Lung (tissue), 12 donors: ENCODE measurements around the gene SMIM14. TPM values are rescaled to one million over a fixed set of nuclear protein-coding genes. Genes with fewer than 3 reads are reported as not detected.
A peak's percentile ranks its signal among the peaks of the same experiment; 100 is the strongest.

Source experiments
- ATAC-seq: fragments of 200-7000 bp; cut with Tn5 transposase; one replicate; pipeline ENCODE4 v1.9.1; 2020; ENCODE audit warnings: moderate number of reproducible peaks; ENCODE audit not compliant: insufficient read depth, low FRiP score
- DNase-seq, 3 donors: peaks; one replicate each; pipeline ENCODE4 v3.0.0-alpha.2; 2013 to 2017
- H3K27ac ChIP-seq, 2 donors: one replicate each; pipeline ENCODE4 v1.5.1; 2013; ENCODE audit warnings: mild to moderate bottlenecking in 2 of 2, moderate library complexity in 2 of 2, control low read depth in 1 of 2, inconsistent platforms in 1 of 2, low read depth in 1 of 2, low read length in 1 of 2
- H3K27me3 ChIP-seq, 3 donors: one replicate each; pipeline ENCODE4 v1.5.1; 2013; ENCODE audit warnings: low read length in 2 of 3; ENCODE audit not compliant: control insufficient read depth in 3 of 3, insufficient read depth in 3 of 3
- H3K36me3 ChIP-seq, 4 donors: one replicate each; pipeline ENCODE4 v1.5.1; 2013; ENCODE audit warnings: low read length in 4 of 4, mild to moderate bottlenecking in 1 of 4, moderate library complexity in 1 of 4; ENCODE audit not compliant: control insufficient read depth in 4 of 4, insufficient read depth in 4 of 4
- H3K4me1 ChIP-seq, 5 donors: one replicate each; pipeline ENCODE4 v1.5.1; 2013; ENCODE audit warnings: low read length in 5 of 5, mild to moderate bottlenecking in 2 of 5, moderate library complexity in 1 of 5; ENCODE audit not compliant: control insufficient read depth in 5 of 5, insufficient read depth in 5 of 5
- H3K4me3 ChIP-seq: one replicate; pipeline ENCODE4 v1.5.1; 2013; ENCODE audit warnings: mild to moderate bottlenecking, control low read depth, moderate library complexity
- H3K9ac ChIP-seq, 2 donors: one replicate each; pipeline ENCODE4 v1.5.1; 2013; ENCODE audit warnings: low read length in 2 of 2, control low read depth in 1 of 2; ENCODE audit not compliant: insufficient read depth in 1 of 2
- H3K9me3 ChIP-seq, 4 donors: one replicate each; pipeline ENCODE4 v1.5.1; 2013; ENCODE audit warnings: low read length in 3 of 4, mild to moderate bottlenecking in 1 of 4, moderate library complexity in 1 of 4; ENCODE audit not compliant: control insufficient read depth in 4 of 4, insufficient read depth in 3 of 4
- CTCF ChIP-seq: IDR thresholded peaks from 2 replicates; pipeline ENCODE4 v1.5.1; 2012; ENCODE audit warnings: mild to moderate bottlenecking; ENCODE audit errors: control extremely low read depth, extremely low read depth
- WGBS, 2 donors: extraction: QIAGEN DNeasy Blood & Tissue Kit; methylation state at CpG; one replicate each; pipeline ENCODE4 v1.1.7; 2013; 5-methylcytosine and 5-hydroxymethylcytosine counted together
- polyA plus RNA-seq, 2 donors: library from polyadenylated mRNA; stranded (reverse); fragments of 200-250 nt; gene quantifications; one replicate each; pipeline ENCODE4 v1.2.1, GENCODE V29; 2013
- total RNA-seq, 2 donors: library from RNA; depleted of rRNA in 1 of 2; stranded (reverse); fragments of >200 nt in 1 of 2; gene quantifications; one replicate each; pipeline ENCODE4 v1.2.1, GENCODE V29; 2014 to 2021
- donor health status: control.
- donor health status: control.
- donor health status: Bipolar disorder and iron deficiency.
- donor health status: healthy.
- donor health status: DM: yes; HTN: yes; CAD: no.

Gene SMIM14
- total and polyA plus RNA-seq, 4 donors, result 23.4 to 52.1 (median 33.7) TPM

- no peak for TF ChIP-seq CTCF
- DNase-seq, result no peak
- no peaks in the 10 kb centered on the region for H3K27me3 ChIP-seq
- peaks cover 0 to 26% (median 4%) of the 10 kb centered on the region in 5 donors for H3K4me1 ChIP-seq
- H3K36me3 ChIP-seq, result peaks cover 0 to 9% (median under 1%) of the 10 kb centered on the region in 4 donors
- ATAC-seq, result no peak
- no peak overlapping the region for H3K4me3 ChIP-seq
- no peak overlapping the region for H3K9ac ChIP-seq
- H3K27ac ChIP-seq, result no peak overlapping the region
- H3K9me3 ChIP-seq, result no peaks in the 10 kb centered on the region
- 84 to 93% methylated on average over 7 of the region's 7 CpGs for WGBS, 2 donors
Measured at GRCh38 chr4:39524161-39524957, 114.3 kb downstream of the SMIM14 start.

- no peak overlapping the region for H3K27ac ChIP-seq
- H3K4me1 ChIP-seq, result peaks cover 0 to 22% (median 0%) of the 10 kb centered on the region in 5 donors
- 65 to 92% methylated on average over 2 of the region's 2 CpGs for WGBS, 2 donors
- ATAC-seq, result no peak
- no peaks in the 10 kb centered on the region for H3K27me3 ChIP-seq
- peaks cover 0 to 23% (median 3%) of the 10 kb centered on the region in 4 donors for H3K36me3 ChIP-seq
- H3K9me3 ChIP-seq, result no peaks in the 10 kb centered on the region
- H3K4me3 ChIP-seq, result no peak overlapping the region
- no peak for DNase-seq
- no peak for TF ChIP-seq CTCF
- peak overlapping the region in 1 of 2 donors; percentile 32 for H3K9ac ChIP-seq
Measured at GRCh38 chr4:39522068-39522467, 116.6 kb downstream of the SMIM14 start.

GRCh38 chr4:39521253-39521919, 117.3 kb downstream of the SMIM14 start:
- TF ChIP-seq CTCF, result no peak
- Histone ChIP-seq H3K27ac (no peak overlapping the region), H3K4me1 (peaks cover 0 to 22% (median 0%) of the 10 kb centered on the region in 5 donors), H3K4me3 (no peak overlapping the region), H3K9ac (peak overlapping the region in 1 of 2 donors; percentile 32), H3K36me3 (peaks cover 0 to 23% (median 3%) of the 10 kb centered on the region in 4 donors), H3K9me3 (no peaks in the 10 kb centered on the region), H3K27me3 (no peaks in the 10 kb centered on the region)
- peak in 2 of 3 donors; percentile 26 for DNase-seq
- ATAC-seq, result no peak
- WGBS, 2 donors, result 82 to 89% methylated on average over 5 of the region's 5 CpGs
